Measurements from ENCODE around the gene MRFAP1L1. TPM values are rescaled to one million over a fixed set of nuclear protein-coding genes. Genes with fewer than 3 reads are reported as not detected.
A peak's percentile ranks its signal among the peaks of the same experiment; 100 is the strongest.

Gene MRFAP1L1
- total RNA-seq, 1 donor from 2014 or later, result 44.7 TPM

- Mint-ChIP-seq H3K27ac (ENCODE audit: unreplicated experiment) (no peak overlapping the region), H3K4me3 (ENCODE audit: unreplicated experiment) (no peak overlapping the region), H3K27me3 (ENCODE audit: low read depth) (no peaks in the 10 kb centered on the region), H3K36me3 (ENCODE audit: low read depth) (no peaks in the 10 kb centered on the region), H3K9me3 (ENCODE audit: low read depth) (no peaks in the 10 kb centered on the region), H3K4me1 (ENCODE audit: low read depth) (peaks cover 27% of the 10 kb centered on the region)
- TF ChIP-seq, protein P1, sequence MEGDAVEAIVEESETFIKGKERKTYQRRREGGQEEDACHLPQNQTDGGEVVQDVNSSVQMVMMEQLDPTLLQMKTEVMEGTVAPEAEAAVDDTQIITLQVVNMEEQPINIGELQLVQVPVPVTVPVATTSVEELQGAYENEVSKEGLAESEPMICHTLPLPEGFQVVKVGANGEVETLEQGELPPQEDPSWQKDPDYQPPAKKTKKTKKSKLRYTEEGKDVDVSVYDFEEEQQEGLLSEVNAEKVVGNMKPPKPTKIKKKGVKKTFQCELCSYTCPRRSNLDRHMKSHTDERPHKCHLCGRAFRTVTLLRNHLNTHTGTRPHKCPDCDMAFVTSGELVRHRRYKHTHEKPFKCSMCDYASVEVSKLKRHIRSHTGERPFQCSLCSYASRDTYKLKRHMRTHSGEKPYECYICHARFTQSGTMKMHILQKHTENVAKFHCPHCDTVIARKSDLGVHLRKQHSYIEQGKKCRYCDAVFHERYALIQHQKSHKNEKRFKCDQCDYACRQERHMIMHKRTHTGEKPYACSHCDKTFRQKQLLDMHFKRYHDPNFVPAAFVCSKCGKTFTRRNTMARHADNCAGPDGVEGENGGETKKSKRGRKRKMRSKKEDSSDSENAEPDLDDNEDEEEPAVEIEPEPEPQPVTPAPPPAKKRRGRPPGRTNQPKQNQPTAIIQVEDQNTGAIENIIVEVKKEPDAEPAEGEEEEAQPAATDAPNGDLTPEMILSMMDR (IDR thresholded peaks at IDR 0.05), result no peak
- DNase-seq (ENCODE audit: low spot score), result peak; percentile 84
Observed at GRCh38 chr4:6749340-6750171, 39.9 kb upstream of the MRFAP1L1 start.

DNA sequence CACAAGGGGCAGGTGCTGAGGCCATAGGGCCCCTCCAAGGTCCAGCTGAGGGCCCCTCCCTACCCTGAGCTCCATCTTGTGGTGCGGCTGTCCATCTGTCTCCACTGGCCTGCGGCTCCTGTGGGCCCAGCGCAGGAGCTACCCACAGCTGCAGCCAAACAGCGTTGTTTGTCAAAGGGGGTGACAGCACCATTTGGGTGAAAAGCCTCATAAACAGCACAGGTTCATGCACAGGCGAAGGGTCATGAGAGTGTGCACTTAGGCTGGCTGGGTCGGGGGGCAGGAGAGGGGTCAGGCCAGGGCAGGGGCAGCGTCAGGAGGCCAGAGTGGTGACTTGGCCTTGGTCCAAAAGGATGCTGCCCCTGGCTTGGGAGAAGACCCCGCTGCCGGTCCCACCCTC is 38.6 kb upstream of the MRFAP1L1 start:
- Mint-ChIP-seq H3K4me3 (ENCODE audit: unreplicated experiment) (no peak overlapping the region), H3K27ac (ENCODE audit: unreplicated experiment) (no peak overlapping the region), H3K36me3 (ENCODE audit: low read depth) (no peaks in the 10 kb centered on the region), H3K9me3 (ENCODE audit: low read depth) (no peaks in the 10 kb centered on the region), H3K4me1 (ENCODE audit: low read depth) (peaks cover 30% of the 10 kb centered on the region), H3K27me3 (ENCODE audit: low read depth) (no peaks in the 10 kb centered on the region)
- no peak for DNase-seq (ENCODE audit: low spot score)
- TF ChIP-seq, protein P1 (IDR thresholded peaks at IDR 0.05), result no peak

- Mint-ChIP-seq H3K9me3 (ENCODE audit: low read depth) (no peaks in the 10 kb centered on the region), H3K4me3 (ENCODE audit: unreplicated experiment) (no peak overlapping the region), H3K27me3 (ENCODE audit: low read depth) (no peaks in the 10 kb centered on the region), H3K27ac (ENCODE audit: unreplicated experiment) (no peak overlapping the region), H3K36me3 (ENCODE audit: low read depth) (no peaks in the 10 kb centered on the region), H3K4me1 (ENCODE audit: low read depth) (peaks cover 30% of the 10 kb centered on the region)
- no peak for DNase-seq (ENCODE audit: low spot score)
- TF ChIP-seq, protein P1 (IDR thresholded peaks at IDR 0.05), result no peak
Observed at GRCh38 chr4:6747294-6748051, 37.8 kb upstream of the MRFAP1L1 start.

DNA sequence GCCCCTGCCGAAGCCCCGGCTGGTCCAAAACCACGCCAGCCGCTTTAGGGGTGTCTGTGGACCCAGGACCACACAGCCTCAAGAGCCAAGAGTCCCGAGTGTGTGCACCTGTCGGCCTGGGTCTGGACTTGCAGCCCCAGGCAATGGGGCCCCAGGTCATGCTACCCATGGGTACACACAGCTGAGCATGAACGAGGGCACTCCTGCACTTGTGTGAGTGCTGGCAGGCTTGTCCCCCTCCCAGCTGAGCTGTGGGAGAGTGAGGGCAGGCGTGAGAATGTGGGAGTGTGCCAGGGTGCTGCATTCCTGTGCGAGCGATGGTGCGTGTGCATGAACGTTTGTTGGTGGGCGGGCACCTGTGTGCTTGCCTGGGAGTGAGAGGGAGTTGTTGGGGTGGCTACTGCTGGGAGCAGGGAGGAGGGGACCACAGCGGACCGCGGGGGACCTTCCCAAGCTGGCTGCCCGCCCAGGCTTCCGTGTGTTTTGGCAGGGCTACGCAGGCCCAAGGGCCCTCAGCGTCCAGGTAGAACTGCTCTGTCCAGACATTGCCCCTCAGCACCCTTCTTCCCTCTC is 37.1 kb upstream of the MRFAP1L1 start:
- Mint-ChIP-seq H3K27ac (ENCODE audit: unreplicated experiment) (no peak overlapping the region), H3K4me1 (ENCODE audit: low read depth) (peaks cover 30% of the 10 kb centered on the region), H3K4me3 (ENCODE audit: unreplicated experiment) (peak overlapping the region; percentile 6), H3K27me3 (ENCODE audit: low read depth) (no peaks in the 10 kb centered on the region), H3K36me3 (ENCODE audit: low read depth) (no peaks in the 10 kb centered on the region), H3K9me3 (ENCODE audit: low read depth) (no peaks in the 10 kb centered on the region)
- DNase-seq (ENCODE audit: low spot score), result no peak
- TF ChIP-seq, protein P1 (IDR thresholded peaks at IDR 0.05), result no peak

DNA sequence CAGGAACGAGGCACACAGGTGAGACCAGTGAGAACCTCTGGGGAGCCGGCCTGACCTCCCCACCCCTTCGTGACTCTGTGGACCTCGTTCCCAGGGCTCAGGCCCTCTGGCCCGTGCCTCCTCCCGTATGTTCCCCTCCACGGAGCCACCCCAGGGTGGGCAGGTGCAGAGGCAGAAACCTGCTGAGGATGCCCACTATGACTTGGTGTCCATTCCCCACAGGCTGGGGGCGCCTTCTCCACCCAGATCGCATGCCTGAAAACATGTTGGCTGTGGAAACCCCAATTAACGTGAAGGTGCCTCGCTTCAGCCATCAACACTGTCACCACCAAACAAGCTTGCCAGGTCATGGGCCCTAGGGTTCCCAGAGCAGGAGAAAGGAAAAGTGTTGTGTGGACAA is 33.3 kb upstream of the MRFAP1L1 start:
- H3K36me3 Mint-ChIP-seq (ENCODE audit: low read depth), result no peaks in the 10 kb centered on the region

More for the DNA sequence above, 33.3 kb upstream of the MRFAP1L1 start:
- H3K9me3 Mint-ChIP-seq (ENCODE audit: low read depth), result peaks cover 10% of the 10 kb centered on the region
- H3K27me3 Mint-ChIP-seq (ENCODE audit: low read depth), result no peaks in the 10 kb centered on the region
- DNase-seq (ENCODE audit: low spot score), result peak; percentile 63
- peaks cover 16% of the 10 kb centered on the region for H3K4me1 Mint-ChIP-seq (ENCODE audit: low read depth)
- TF ChIP-seq, protein P1 (IDR thresholded peaks at IDR 0.05), result no peak
- no peak overlapping the region for H3K4me3 Mint-ChIP-seq (ENCODE audit: unreplicated experiment)
- no peak overlapping the region for H3K27ac Mint-ChIP-seq (ENCODE audit: unreplicated experiment)

Data from chondrocyte (in vitro differentiated cells).